AG09319 (cell line): ENCODE data around the gene TNFAIP8L2.

Experiments used
- DNase-seq: peaks from one replicate; pipeline ENCODE4 v3.0.0-alpha.2; 2010; ENCODE audit warnings: low read depth; ENCODE audit errors: extremely low read depth
- CTCF ChIP-seq: IDR thresholded peaks from 2 replicates; pipeline ENCODE4 v1.5.1; 2011; ENCODE audit warnings: low read depth, mild to moderate bottlenecking, inconsistent platforms, low read length, moderate library complexity

The TNFAIP8L2 gene

GRCh38 chr1:151146412-151147131 is 9.9 kb upstream of the TNFAIP8L2 start, which contains the start of gene SEMA6C:
SEMA6C (minus strand) TSS chr1:151146631; CDS start chr1:151142621, 4,010 bp downstream.
- no peak for TF ChIP-seq CTCF
- DNase-seq, result peak; percentile 66

DNA sequence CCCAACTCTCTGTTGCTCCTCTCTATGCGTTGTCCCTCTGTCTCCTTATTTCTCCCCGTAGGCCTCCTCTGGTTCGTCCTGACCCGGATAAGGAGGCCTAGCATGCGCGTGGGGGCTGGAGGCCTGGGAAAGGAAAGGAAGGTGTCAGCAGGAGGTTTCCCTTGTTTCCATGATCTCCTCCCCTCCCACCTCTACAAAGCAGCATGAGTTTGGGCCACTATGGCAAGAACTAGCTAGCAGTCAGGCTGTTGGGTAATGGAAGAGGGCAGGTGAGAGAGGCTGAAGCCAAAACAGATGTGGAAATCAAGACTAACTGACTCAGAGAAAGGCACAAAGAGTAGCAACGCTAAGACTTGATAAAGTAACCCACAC is 9.3 kb upstream of the TNFAIP8L2 start:
- no peak for TF ChIP-seq CTCF
- DNase-seq, result no peak

GRCh38 chr1:151147665-151148064 is 8.8 kb upstream of the TNFAIP8L2 start:
- DNase-seq, result no peak
- no peak for TF ChIP-seq CTCF

DNA sequence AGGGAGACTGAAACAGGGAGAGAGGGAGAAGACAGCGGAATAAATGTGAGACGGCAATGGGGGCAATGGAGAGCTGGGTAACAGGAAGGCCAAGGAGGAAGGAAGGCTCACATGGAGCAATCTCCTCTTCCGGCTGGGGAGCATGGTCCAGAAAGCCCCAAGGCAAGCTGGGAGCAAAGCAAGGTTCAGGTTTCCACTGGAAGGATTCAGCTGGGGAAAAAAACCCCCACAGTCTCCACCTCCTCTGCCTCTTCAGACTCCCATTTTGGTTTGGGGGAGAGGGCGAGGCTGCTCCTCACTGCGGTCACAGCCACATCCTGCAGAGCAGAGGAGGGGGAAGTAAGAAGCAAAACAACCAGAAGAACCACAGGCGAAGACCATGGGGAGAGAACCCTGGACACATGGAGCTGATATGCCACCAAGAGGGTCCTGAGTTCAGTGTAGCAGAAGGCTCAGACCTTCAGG is 650 bp downstream of the TNFAIP8L2 start:
- TF ChIP-seq CTCF, result no peak
- no peak for DNase-seq

DNA sequence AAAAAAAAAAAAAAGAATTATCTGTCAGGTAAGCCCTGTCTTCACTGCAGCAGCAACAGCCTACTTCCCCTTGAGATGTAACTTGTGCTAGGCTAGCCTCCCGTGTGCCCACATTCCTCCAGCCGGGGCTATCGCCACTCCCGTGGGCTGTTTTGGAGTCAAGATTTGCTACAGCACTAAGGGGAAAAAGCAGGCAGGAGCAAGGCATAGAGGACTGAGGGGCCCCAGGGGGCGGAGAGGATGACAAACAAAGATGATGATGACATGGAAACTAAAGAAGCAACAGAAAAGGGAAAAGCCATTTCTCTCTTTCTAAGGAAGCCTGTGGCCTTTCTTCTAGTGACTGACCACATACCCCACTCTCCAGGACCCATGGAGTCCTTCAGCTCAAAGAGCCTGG is 1.9 kb downstream of the TNFAIP8L2 start:
- no peak for DNase-seq
- no peak for TF ChIP-seq CTCF

GRCh38 chr1:151158751-151159251 is 2.4 kb downstream of the TNFAIP8L2 start:
- TF ChIP-seq CTCF, result no peak
- DNase-seq, result no peak

DNA sequence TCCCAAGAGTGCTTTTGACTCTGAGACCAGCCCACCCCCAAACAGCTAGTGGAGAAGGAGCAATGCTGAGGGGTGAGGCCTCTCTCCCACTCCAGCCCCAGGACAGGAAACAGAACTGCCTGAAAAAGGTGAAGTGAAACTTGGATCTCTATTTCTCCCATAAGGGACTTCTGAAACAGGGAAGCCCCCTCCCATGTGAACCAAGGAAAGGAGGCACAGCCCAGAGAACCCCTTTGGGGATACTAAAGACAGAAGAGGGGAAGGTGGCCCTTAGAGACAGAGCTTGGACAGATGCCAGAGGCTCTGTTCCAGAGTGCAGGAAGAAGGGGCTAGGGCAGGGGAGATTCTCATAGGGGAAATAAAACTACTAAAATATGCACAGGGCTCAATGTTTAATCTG is 2.9 kb downstream of the TNFAIP8L2 start:
- no peak for TF ChIP-seq CTCF
- DNase-seq, result no peak
